Liver (tissue), 3 donors: ENCODE measurements around the gene C11orf86.

Experiments used
- ATF3 ChIP-seq: IDR thresholded peaks from 2 replicates; pipeline ENCODE4 v1.6.1; 2016; ENCODE audit warnings: antibody characterized with exemption
- CTCF ChIP-seq: fragments of 150-350 bp; IDR thresholded peaks from 2 replicates; pipeline ENCODE4 v1.5.1; 2017; ENCODE audit warnings: improper control_type of control experiment, low read depth, low read length; ENCODE audit not compliant: missing input control
- GABPA ChIP-seq, 2 donors: IDR thresholded peaks in 1 of 2; conservative IDR thresholded peaks in 1 of 2; 2 replicates each; pipeline ENCODE4 v1.6.1; 2016; ENCODE audit warnings: antibody characterized with exemption in 2 of 2, mild to moderate bottlenecking in 1 of 2, moderate library complexity in 1 of 2
- HNF4A ChIP-seq, 2 donors: conservative IDR thresholded peaks; 2 replicates each; pipeline ENCODE4 v1.6.1; 2016; ENCODE audit warnings: antibody characterized with exemption in 2 of 2, mild to moderate bottlenecking in 2 of 2
- HNF4G ChIP-seq: IDR thresholded peaks from 2 replicates; pipeline ENCODE4 v1.6.1; 2016; ENCODE audit warnings: antibody characterized with exemption
- JUND ChIP-seq, 2 donors: IDR thresholded peaks; 2 replicates each; pipeline ENCODE4 v1.6.1; 2016; ENCODE audit warnings: antibody characterized with exemption in 2 of 2
- MAX ChIP-seq: IDR thresholded peaks from 2 replicates; pipeline ENCODE4 v1.6.1; 2016; ENCODE audit warnings: antibody characterized with exemption
- RAD21 ChIP-seq, 2 donors: IDR thresholded peaks; 2 replicates each; pipeline ENCODE4 v1.6.1; 2016; ENCODE audit warnings: antibody characterized with exemption in 2 of 2, mild to moderate bottlenecking in 2 of 2
- REST ChIP-seq: IDR thresholded peaks from 2 replicates; pipeline ENCODE4 v1.6.1; 2016; ENCODE audit warnings: antibody characterized with exemption, mild to moderate bottlenecking
- SP1 ChIP-seq: IDR thresholded peaks from 2 replicates; pipeline ENCODE4 v1.6.1; 2018; ENCODE audit warnings: antibody characterized with exemption, mild to moderate bottlenecking
- TAF1 ChIP-seq: conservative IDR thresholded peaks from 2 replicates; pipeline ENCODE4 v1.6.1; 2016; ENCODE audit warnings: antibody characterized with exemption, mild to moderate bottlenecking
- YY1 ChIP-seq: IDR thresholded peaks from 2 replicates; pipeline ENCODE4 v1.6.1; 2016; ENCODE audit warnings: antibody characterized with exemption, mild to moderate bottlenecking
- ZBTB33 ChIP-seq: IDR thresholded peaks from 2 replicates; pipeline ENCODE4 v1.6.1; 2016; ENCODE audit warnings: antibody characterized with exemption
- donor health status: healthy.
- donor health status: healthy.

GRCh38 chr11:66981976-66982578 lies 7.0 kb downstream of the C11orf86 start:
- TF ChIP-seq MAX, result no peak
- TF ChIP-seq CTCF, result no peak
- no peak for TF ChIP-seq ZBTB33
- TF ChIP-seq TAF1, result no peak
- TF ChIP-seq RAD21 (IDR thresholded peaks at IDR 0.05), result no peak
- no peak for TF ChIP-seq HNF4A (conservative IDR thresholded peaks at IDR 0.05)
- no peak for TF ChIP-seq HNF4G
- no peak for TF ChIP-seq REST
- TF ChIP-seq JUND (IDR thresholded peaks at IDR 0.05), result no peak
- TF ChIP-seq ATF3, result no peak
- no peak for TF ChIP-seq YY1
- TF ChIP-seq SP1, result no peak
- TF ChIP-seq GABPA (IDR thresholded peaks at IDR 0.05 in 1 of 2, conservative IDR thresholded peaks at IDR 0.05 in 1 of 2), result no peak
